ENCODE measurements around the gene TRIM32. TPM values are rescaled to one million over a fixed set of nuclear protein-coding genes. Genes with fewer than 3 reads are reported as not detected.

The TRIM32 gene
- polyA plus RNA-seq, 1 donor (not counting 4 experiments of a cell fraction or from before 2014, with no cell fraction given): 21.3 TPM

- dilution Hi-C loops (cut with MboI; ENCODE audit: extremely low pct_ligation_motif_present, low sequenced_read_pairs): no loop called here
- no peaks in the 10 kb centered on the region for H3K9me3 ChIP-seq (ENCODE audit: control insufficient read depth, low read depth, low read length)
- no peak overlapping the region for H3K4me2 ChIP-seq (ENCODE audit: control insufficient read depth, extremely low read depth, insufficient read depth, low read depth, low read length)
- H3K27ac ChIP-seq (ENCODE audit: control insufficient read depth, insufficient read depth, low read length): no peak overlapping the region
- H3K79me2 ChIP-seq (ENCODE audit: control insufficient read depth, insufficient read depth, low read length): no peaks in the 10 kb centered on the region
- H3K9ac ChIP-seq (ENCODE audit: control insufficient read depth, extremely low read depth, insufficient read depth, low read length): no peak overlapping the region
- H3K36me3 ChIP-seq (ENCODE audit: control insufficient read depth in 2 of 2, extremely low read depth in 1 of 2, insufficient read depth in 2 of 2, low read length in 2 of 2): no peaks in the 10 kb centered on the region
- FAIRE-seq: no peak
- no peak for DNase-seq (ENCODE audit: low read depth, low spot score)
- no peaks in the 10 kb centered on the region for H3K4me1 ChIP-seq (ENCODE audit: control insufficient read depth, extremely low read depth, insufficient read depth, low read length)
- no peak overlapping the region for H2AFZ ChIP-seq (ENCODE audit: control insufficient read depth, low read length)
- H3K9me1 ChIP-seq (ENCODE audit: control insufficient read depth, extremely low read depth, insufficient read depth, low read length): no peaks in the 10 kb centered on the region
- no peaks in the 10 kb centered on the region for H3K27me3 ChIP-seq (ENCODE audit: control insufficient read depth, extremely low read depth, insufficient read depth, low read length)
- H4K20me1 ChIP-seq (ENCODE audit: control insufficient read depth, extremely low read depth, insufficient read depth, low read length): no peaks in the 10 kb centered on the region
- TF ChIP-seq, protein P1, sequence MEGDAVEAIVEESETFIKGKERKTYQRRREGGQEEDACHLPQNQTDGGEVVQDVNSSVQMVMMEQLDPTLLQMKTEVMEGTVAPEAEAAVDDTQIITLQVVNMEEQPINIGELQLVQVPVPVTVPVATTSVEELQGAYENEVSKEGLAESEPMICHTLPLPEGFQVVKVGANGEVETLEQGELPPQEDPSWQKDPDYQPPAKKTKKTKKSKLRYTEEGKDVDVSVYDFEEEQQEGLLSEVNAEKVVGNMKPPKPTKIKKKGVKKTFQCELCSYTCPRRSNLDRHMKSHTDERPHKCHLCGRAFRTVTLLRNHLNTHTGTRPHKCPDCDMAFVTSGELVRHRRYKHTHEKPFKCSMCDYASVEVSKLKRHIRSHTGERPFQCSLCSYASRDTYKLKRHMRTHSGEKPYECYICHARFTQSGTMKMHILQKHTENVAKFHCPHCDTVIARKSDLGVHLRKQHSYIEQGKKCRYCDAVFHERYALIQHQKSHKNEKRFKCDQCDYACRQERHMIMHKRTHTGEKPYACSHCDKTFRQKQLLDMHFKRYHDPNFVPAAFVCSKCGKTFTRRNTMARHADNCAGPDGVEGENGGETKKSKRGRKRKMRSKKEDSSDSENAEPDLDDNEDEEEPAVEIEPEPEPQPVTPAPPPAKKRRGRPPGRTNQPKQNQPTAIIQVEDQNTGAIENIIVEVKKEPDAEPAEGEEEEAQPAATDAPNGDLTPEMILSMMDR (optimal IDR thresholded peaks at IDR 0.05 in 1 of 3, IDR thresholded peaks at IDR 0.05 in 1 of 3, conservative IDR thresholded peaks at IDR 0.05 in 1 of 3; ENCODE audit: extremely low read depth in 1 of 3, insufficient read depth in 2 of 3, low read length in 3 of 3): no peak
- no peak for TF ChIP-seq EZH2 (IDR thresholded peaks at IDR 0.05; ENCODE audit: low read length)
- H3K4me3 ChIP-seq (ENCODE audit: control insufficient read depth in 2 of 3, extremely low read depth in 1 of 3, insufficient read depth in 2 of 3, low read depth in 1 of 3, low read length in 3 of 3): no peak overlapping the region
Observed at GRCh38 chr9:116718111-116718510, 31.0 kb downstream of the TRIM32 start.

GRCh38 chr9:116720111-116720510, 33.0 kb downstream of the TRIM32 start:
- H3K36me3 ChIP-seq (ENCODE audit: control insufficient read depth in 2 of 2, extremely low read depth in 1 of 2, insufficient read depth in 2 of 2, low read length in 2 of 2): no peaks in the 10 kb centered on the region
- H2AFZ ChIP-seq (ENCODE audit: control insufficient read depth, low read length): no peak overlapping the region
- dilution Hi-C loops (cut with MboI; ENCODE audit: extremely low pct_ligation_motif_present, low sequenced_read_pairs): no loop called here
- H3K27me3 ChIP-seq (ENCODE audit: control insufficient read depth, extremely low read depth, insufficient read depth, low read length): no peaks in the 10 kb centered on the region
- no peaks in the 10 kb centered on the region for H3K4me1 ChIP-seq (ENCODE audit: control insufficient read depth, extremely low read depth, insufficient read depth, low read length)
- no peak overlapping the region for H3K27ac ChIP-seq (ENCODE audit: control insufficient read depth, insufficient read depth, low read length)
- TF ChIP-seq, protein P1 (optimal IDR thresholded peaks at IDR 0.05 in 1 of 3, IDR thresholded peaks at IDR 0.05 in 1 of 3, conservative IDR thresholded peaks at IDR 0.05 in 1 of 3; ENCODE audit: extremely low read depth in 1 of 3, insufficient read depth in 2 of 3, low read length in 3 of 3): no peak
- no peak for TF ChIP-seq EZH2 (IDR thresholded peaks at IDR 0.05; ENCODE audit: low read length)
- no peaks in the 10 kb centered on the region for H3K79me2 ChIP-seq (ENCODE audit: control insufficient read depth, insufficient read depth, low read length)
- DNase-seq (ENCODE audit: low read depth, low spot score) (no peak), FAIRE-seq (no peak)
- no peak overlapping the region for H3K4me2 ChIP-seq (ENCODE audit: control insufficient read depth, extremely low read depth, insufficient read depth, low read depth, low read length)
- no peak overlapping the region for H3K4me3 ChIP-seq (ENCODE audit: control insufficient read depth in 2 of 3, extremely low read depth in 1 of 3, insufficient read depth in 2 of 3, low read depth in 1 of 3, low read length in 3 of 3)
- H3K9me1 ChIP-seq (ENCODE audit: control insufficient read depth, extremely low read depth, insufficient read depth, low read length): no peaks in the 10 kb centered on the region
- no peaks in the 10 kb centered on the region for H3K9me3 ChIP-seq (ENCODE audit: control insufficient read depth, low read depth, low read length)
- no peaks in the 10 kb centered on the region for H4K20me1 ChIP-seq (ENCODE audit: control insufficient read depth, extremely low read depth, insufficient read depth, low read length)
- no peak overlapping the region for H3K9ac ChIP-seq (ENCODE audit: control insufficient read depth, extremely low read depth, insufficient read depth, low read length)

Data from keratinocyte (primary cell).